IMR-90 (cell line): ENCODE measurements around the gene CCDC179. TPM values are rescaled to one million over a fixed set of nuclear protein-coding genes. Genes with fewer than 3 reads are reported as not detected.

Experiments used
- ATAC-seq: fragments of 200-7000 bp; cut with Tn5 transposase; 2 replicates; pipeline ENCODE4 v1.9.1; 2020; ENCODE audit warnings: low read depth, mild to moderate bottlenecking, moderate library complexity
- BruUV-seq: library from RNA; stranded (reverse); fragments of 400-500 nt; replicated peaks from 2 replicates; lab custom pipeline; 2021; lab: Mats Ljungman, UMichigan
- CTCF ChIA-PET: fragments of 300-600 bp; formaldehyde crosslinking; extraction: SDS; loops from one replicate; lab custom pipeline; 2021; ENCODE audit warnings: antibody characterized with exemption; lab: Yijun Ruan, JAX
- POLR2A ChIA-PET: fragments of 300-600 bp; sonication (Branson Sonifier 250); formaldehyde crosslinking; loops from one replicate; lab custom pipeline; 2022; ENCODE audit warnings: antibody characterized with exemption; ENCODE audit not compliant: unreplicated experiment; lab: Charles Lee
- DNase-seq: peaks from one replicate; pipeline ENCODE4 v3.0.0; 2013
- H2AFZ ChIP-seq: replicated peaks from 2 replicates; pipeline ENCODE3; 2013; ENCODE audit warnings: low read length, mild to moderate bottlenecking; ENCODE audit not compliant: poor library complexity
- H2AK5ac ChIP-seq: 2 replicates; pipeline ENCODE4 v1.6.1; 2013; ENCODE audit warnings: low read depth, low read length, inconsistent platforms
- H2AK9ac ChIP-seq: replicated peaks from 2 replicates; pipeline ENCODE3; 2013; ENCODE audit warnings: mild to moderate bottlenecking, low read depth, low read length, moderate library complexity; ENCODE audit not compliant: poor library complexity
- H2BK120ac ChIP-seq: 2 replicates; pipeline ENCODE4 v1.6.1; 2013; ENCODE audit warnings: low read depth, low read length, inconsistent platforms
- H2BK15ac ChIP-seq: 3 replicates; pipeline ENCODE4 v1.6.1; 2013; ENCODE audit warnings: low read depth, low read length, inconsistent platforms
- H2BK20ac ChIP-seq: 2 replicates; pipeline ENCODE4 v1.6.1; 2013; ENCODE audit warnings: low read depth, mild to moderate bottlenecking, inconsistent platforms, low read length, moderate library complexity
- H2BK5ac ChIP-seq: 2 replicates; pipeline ENCODE4 v1.6.1; 2013; ENCODE audit warnings: mild to moderate bottlenecking, low read depth, low read length, inconsistent platforms; ENCODE audit not compliant: poor library complexity, severe bottlenecking
- H3K14ac ChIP-seq: replicated peaks from 2 replicates; pipeline ENCODE4 v1.6.1; 2013; ENCODE audit warnings: low read depth, low read length, inconsistent platforms
- H3K18ac ChIP-seq: 2 replicates; pipeline ENCODE4 v1.6.1; 2013; ENCODE audit warnings: low read depth, low read length, control low read depth
- H3K23ac ChIP-seq: 2 replicates; pipeline ENCODE4 v1.6.1; 2013; ENCODE audit warnings: low read depth, low read length, inconsistent platforms
- H3K27ac ChIP-seq: 2 replicates; pipeline ENCODE4 v1.5.1; 2013; ENCODE audit warnings: mild to moderate bottlenecking, control low read depth, low read length; ENCODE audit not compliant: insufficient read depth
- H3K27me3 ChIP-seq: 2 replicates; pipeline ENCODE4 v1.6.1; 2013; ENCODE audit warnings: low read length; ENCODE audit not compliant: control insufficient read depth, insufficient read depth
- H3K36me3 ChIP-seq: 2 replicates; pipeline ENCODE4 v1.6.1; 2013; ENCODE audit warnings: low read length, mixed read lengths; ENCODE audit not compliant: control insufficient read depth, insufficient read depth
- H3K4ac ChIP-seq: 2 replicates; pipeline ENCODE4 v1.6.1; 2013; ENCODE audit warnings: low read depth, low read length, inconsistent platforms
- H3K4me1 ChIP-seq: 2 replicates; pipeline ENCODE4 v1.6.1; 2013; ENCODE audit warnings: low read length, mixed read lengths; ENCODE audit not compliant: control insufficient read depth, insufficient read depth
- H3K4me2 ChIP-seq: 2 replicates; pipeline ENCODE4 v1.6.1; 2013; ENCODE audit warnings: low read depth, mild to moderate bottlenecking, control low read depth, low read length, moderate library complexity
- H3K4me3 ChIP-seq: 2 replicates; pipeline ENCODE4 v1.5.1; 2013; ENCODE audit warnings: low read depth, mild to moderate bottlenecking, control low read depth, low read length, moderate library complexity; ENCODE audit not compliant: insufficient read depth
- H3K56ac ChIP-seq: 2 replicates; pipeline ENCODE4 v1.6.1; 2013; ENCODE audit warnings: low read length, inconsistent platforms; ENCODE audit not compliant: insufficient read depth; ENCODE audit errors: extremely low read depth
- H3K79me1 ChIP-seq, 2 experiments: 2 replicates each; pipeline ENCODE4 v1.6.1; 2013; ENCODE audit warnings: low read length in 2 of 2, inconsistent platforms in 1 of 2, low read depth in 1 of 2
- H3K9ac ChIP-seq: 2 replicates; pipeline ENCODE4 v1.6.1; 2013; ENCODE audit warnings: low read depth, low read length, control low read depth
- H3K9me1 ChIP-seq: 2 replicates; pipeline ENCODE4 v1.6.1; 2013; ENCODE audit warnings: low read length, inconsistent platforms; ENCODE audit not compliant: insufficient read depth
- H3K9me3 ChIP-seq: 2 replicates; pipeline ENCODE4 v1.6.1; 2013; ENCODE audit warnings: low read length; ENCODE audit not compliant: control insufficient read depth, insufficient read depth
- H4K20me1 ChIP-seq: 2 replicates; pipeline ENCODE4 v1.6.1; 2013; ENCODE audit warnings: low read length, inconsistent platforms; ENCODE audit not compliant: insufficient read depth
- H4K5ac ChIP-seq: 2 replicates; pipeline ENCODE4 v1.6.1; 2013; ENCODE audit warnings: mild to moderate bottlenecking, low read depth, low read length, control low read depth
- H4K8ac ChIP-seq, 2 experiments: 2 replicates each; pipeline ENCODE4 v1.6.1; 2013; ENCODE audit warnings: low read depth in 2 of 2, low read length in 2 of 2, control low read depth in 1 of 2, inconsistent platforms in 1 of 2
- H4K91ac ChIP-seq: 2 replicates; pipeline ENCODE4 v1.6.1; 2013; ENCODE audit warnings: low read depth, low read length, inconsistent platforms; ENCODE audit not compliant: insufficient read depth
- BHLHE40 ChIP-seq: fragments of 150-350 bp; IDR thresholded peaks from 2 replicates; pipeline ENCODE4 v1.6.1; 2016; ENCODE audit warnings: mild to moderate bottlenecking, low read depth, low read length
- CEBPB ChIP-seq: IDR thresholded peaks from 2 replicates; pipeline ENCODE4 v1.6.1; 2012; ENCODE audit warnings: low read depth, low read length, improper control_type of control experiment
- CHD1 ChIP-seq: IDR thresholded peaks from 2 replicates; pipeline ENCODE4 v1.6.1; 2012; ENCODE audit warnings: low read depth, low read length, improper control_type of control experiment
- CTCF ChIP-seq: conservative IDR thresholded peaks from 2 replicates; pipeline ENCODE4 v1.5.1; 2012; ENCODE audit warnings: mild to moderate bottlenecking, low read depth, low read length, improper control_type of control experiment
- ELK1 ChIP-seq: fragments of 150-350 bp; IDR thresholded peaks from 2 replicates; pipeline ENCODE4 v1.6.1; 2016; ENCODE audit warnings: low read depth, mild to moderate bottlenecking, low read length, moderate library complexity, borderline replicate concordance
- FOS ChIP-seq: fragments of 150-350 bp; IDR thresholded peaks from 2 replicates; pipeline ENCODE4 v1.6.1; 2016; ENCODE audit warnings: low read depth, low read length
- MAFK ChIP-seq: IDR thresholded peaks from 2 replicates; pipeline ENCODE4 v1.6.1; 2012; ENCODE audit warnings: low read depth, low read length, improper control_type of control experiment
- MAZ ChIP-seq: IDR thresholded peaks from 2 replicates; pipeline ENCODE4 v1.6.1; 2012; ENCODE audit warnings: low read depth, mild to moderate bottlenecking, low read length, improper control_type of control experiment, moderate library complexity, borderline replicate concordance
- MXI1 ChIP-seq: IDR thresholded peaks from 2 replicates; pipeline ENCODE4 v1.6.1; 2012; ENCODE audit warnings: low read depth, mild to moderate bottlenecking, low read length, moderate library complexity, borderline replicate concordance
- NFE2L2 ChIP-seq: fragments of 150-350 bp; IDR thresholded peaks from 2 replicates; pipeline ENCODE4 v1.6.1; 2016; ENCODE audit warnings: low read depth, mild to moderate bottlenecking, low read length
- POLR2A ChIP-seq: IDR thresholded peaks from 2 replicates; pipeline ENCODE4 v1.6.1; 2012; ENCODE audit warnings: mild to moderate bottlenecking, low read depth, low read length
- RAD21 ChIP-seq: IDR thresholded peaks from 2 replicates; pipeline ENCODE4 v1.6.1; 2012; ENCODE audit warnings: low read length, improper control_type of control experiment
- RCOR1 ChIP-seq: IDR thresholded peaks from 2 replicates; pipeline ENCODE4 v1.6.1; 2012; ENCODE audit warnings: mild to moderate bottlenecking, low read length, improper control_type of control experiment; ENCODE audit not compliant: insufficient replicate concordance
- RFX5 ChIP-seq: IDR thresholded peaks from 2 replicates; pipeline ENCODE4 v1.8.0; 2012; ENCODE audit warnings: low read depth, mild to moderate bottlenecking, low read length, moderate library complexity
- SMC3 ChIP-seq: fragments of 150-350 bp; IDR thresholded peaks from 2 replicates; pipeline ENCODE4 v1.6.1; 2016; ENCODE audit warnings: low read depth, mild to moderate bottlenecking, antibody characterized with exemption, low read length, moderate library complexity
- USF2 ChIP-seq: fragments of 150-350 bp; IDR thresholded peaks from 2 replicates; pipeline ENCODE4 v1.6.1; 2017; ENCODE audit warnings: mild to moderate bottlenecking, antibody characterized with exemption, low read length, low read depth
- WGBS, 2 experiments: methylation state at CpG; one replicate each; pipeline versions ENCODE4 v1.1.5 to v1.1.7; 2013; ENCODE audit warnings: missing lambda C conversion rate in 2 of 2; ENCODE audit not compliant: insufficient read length in 1 of 2; ENCODE audit errors: extremely low coverage in 2 of 2; 5-methylcytosine and 5-hydroxymethylcytosine counted together
- dilution Hi-C: fragments of 300-500 bp; cut with HindIII; formaldehyde crosslinking; loops from one replicate; pipeline ENCODE4 v1.14.3; 2018; ENCODE audit warnings: low sequenced_read_pairs; ENCODE audit not compliant: unreplicated experiment
- in situ Hi-C: fragments of 300-500 bp; cut with MboI; formaldehyde crosslinking; loops from 3 replicates; pipeline ENCODE4 v1.14.3; 2019; ENCODE audit warnings: low sequenced_read_pairs, inconsistent platforms, mixed read lengths
- intact Hi-C: fragments of 100-400 bp; cut with micrococcal nuclease; formaldehyde crosslinking; loops from 2 replicates; pipeline ENCODE4 v1.10.0; 2022
- polyA plus RNA-seq, 3 experiments: library from polyadenylated mRNA; depleted of rRNA; stranded (reverse); fragments of >200 nt; gene quantifications; 2 replicates each; pipeline ENCODE4 v1.2.3, GENCODE V29; 2012; ENCODE audit warnings: low replicate concordance in 1 of 3
- total RNA-seq: library from RNA; depleted of rRNA; stranded (reverse); fragments of >200 nt; gene quantifications from 2 replicates; pipeline ENCODE4 v1.2.3, GENCODE V29; 2012

Gene CCDC179
- total and polyA plus RNA-seq, 2 of the 4 experiments (the other 2 are of a cell fraction) = not detected

GRCh38 chr11:22798901-22799300 is 61.4 kb downstream of the CCDC179 start:
- no peak overlapping the region for H3K23ac ChIP-seq
- H3K14ac ChIP-seq = no peak overlapping the region
- no peaks in the 10 kb centered on the region for H3K79me1 ChIP-seq
- no peak overlapping the region for H3K18ac ChIP-seq
- POLR2A ChIA-PET = no interaction called here
- intact Hi-C loops = no loop called here
- H3K27me3 ChIP-seq = no peaks in the 10 kb centered on the region
- H3K9me1 ChIP-seq = no peaks in the 10 kb centered on the region
- DNase-seq = no peak
- no peak overlapping the region for H4K91ac ChIP-seq
- in situ Hi-C loops = no loop called here
- H3K36me3 ChIP-seq = no peaks in the 10 kb centered on the region
- no peak overlapping the region for H3K4me3 ChIP-seq
- H2BK5ac ChIP-seq = no peak overlapping the region
- CTCF ChIA-PET = interaction anchor here (2.9 kb wide), 1 partner anchor 11 kb away, joined by 9 read pairs; no protein-coding TSS in a partner anchor
- no peak overlapping the region for H3K4me2 ChIP-seq
- no peak overlapping the region for H3K27ac ChIP-seq
- H2BK15ac ChIP-seq = no peak overlapping the region
- no TSS peak for BruUV-seq
- H4K8ac ChIP-seq = no peak overlapping the region
- no peak overlapping the region for H3K9ac ChIP-seq
- no peak overlapping the region for H2AK9ac ChIP-seq
- dilution Hi-C loops = no loop called here
- TF ChIP-seq MXI1 = no peak
- TF ChIP-seq RAD21 = no peak
- no peak for TF ChIP-seq CEBPB
- no peak for TF ChIP-seq SMC3
- no peak for TF ChIP-seq NFE2L2
- TF ChIP-seq CTCF = no peak
- no peak for TF ChIP-seq ELK1
- TF ChIP-seq FOS = no peak
- TF ChIP-seq RFX5 = no peak
- no peak for TF ChIP-seq USF2
- TF ChIP-seq RCOR1 = no peak
- TF ChIP-seq BHLHE40 = no peak
- no peak for TF ChIP-seq MAFK
- no peak for TF ChIP-seq MAZ
- no peak for TF ChIP-seq CHD1
- no peak for TF ChIP-seq POLR2A
- no peak overlapping the region for H3K4ac ChIP-seq
- H2AFZ ChIP-seq = no peak overlapping the region
- no peaks in the 10 kb centered on the region for H4K20me1 ChIP-seq
- no peak overlapping the region for H2BK120ac ChIP-seq
- no CpG with 5 or more reads among the region's 1 CpG for WGBS, 2 experiments
- H3K4me1 ChIP-seq = peaks cover 2% of the 10 kb centered on the region; the same call in 1 of the 2 replicates
- H2AK5ac ChIP-seq = no peak overlapping the region
- no peak for ATAC-seq
- no peak overlapping the region for H3K56ac ChIP-seq
- no peak overlapping the region for H2BK20ac ChIP-seq
- H3K9me3 ChIP-seq = no peaks in the 10 kb centered on the region
- no peak overlapping the region for H4K5ac ChIP-seq
